Measurements from ENCODE around the gene ERBB4.

Gene ERBB4

GRCh38 chr2:211359347-211359746, 1179.3 kb downstream of the ERBB4 start:
- Histone ChIP-seq H3K27me3 (ENCODE audit: control insufficient read depth, insufficient read depth, low read length) (no peaks in the 10 kb centered on the region), H3K9me3 (ENCODE audit: control insufficient read depth, low read length) (no peaks in the 10 kb centered on the region), H3K9ac (ENCODE audit: low read length) (no peak overlapping the region), H3K4me3 (ENCODE audit: low read length) (no peak overlapping the region), H3K4me1 (ENCODE audit: control insufficient read depth, insufficient read depth, low read length) (no peaks in the 10 kb centered on the region), H3K36me3 (ENCODE audit: control insufficient read depth, insufficient read depth, low read length) (no peaks in the 10 kb centered on the region)

- Histone ChIP-seq H3K36me3 (ENCODE audit: control insufficient read depth, insufficient read depth, low read length) (no peaks in the 10 kb centered on the region), H3K4me1 (ENCODE audit: control insufficient read depth, insufficient read depth, low read length) (no peaks in the 10 kb centered on the region), H3K27me3 (ENCODE audit: control insufficient read depth, insufficient read depth, low read length) (no peaks in the 10 kb centered on the region), H3K4me3 (ENCODE audit: low read length) (no peak overlapping the region), H3K9ac (ENCODE audit: low read length) (no peak overlapping the region), H3K9me3 (ENCODE audit: control insufficient read depth, low read length) (no peaks in the 10 kb centered on the region)
Observed at GRCh38 chr2:211358504-211358903, 1180.1 kb downstream of the ERBB4 start.

GRCh38 chr2:211354481-211354880, 1184.1 kb downstream of the ERBB4 start:
- Histone ChIP-seq H3K27me3 (ENCODE audit: control insufficient read depth, insufficient read depth, low read length) (no peaks in the 10 kb centered on the region), H3K9ac (ENCODE audit: low read length) (no peak overlapping the region), H3K4me1 (ENCODE audit: control insufficient read depth, insufficient read depth, low read length) (no peaks in the 10 kb centered on the region), H3K36me3 (ENCODE audit: control insufficient read depth, insufficient read depth, low read length) (no peaks in the 10 kb centered on the region), H3K4me3 (ENCODE audit: low read length) (no peak overlapping the region), H3K9me3 (ENCODE audit: control insufficient read depth, low read length) (no peaks in the 10 kb centered on the region)

- Histone ChIP-seq H3K4me1 (ENCODE audit: control insufficient read depth, insufficient read depth, low read length) (no peaks in the 10 kb centered on the region), H3K27me3 (ENCODE audit: control insufficient read depth, insufficient read depth, low read length) (no peaks in the 10 kb centered on the region), H3K36me3 (ENCODE audit: control insufficient read depth, insufficient read depth, low read length) (no peaks in the 10 kb centered on the region), H3K4me3 (ENCODE audit: low read length) (no peak overlapping the region), H3K9me3 (ENCODE audit: control insufficient read depth, low read length) (no peaks in the 10 kb centered on the region), H3K9ac (ENCODE audit: low read length) (no peak overlapping the region)
Observed at GRCh38 chr2:211351987-211352386, 1186.6 kb downstream of the ERBB4 start.

GRCh38 chr2:211349031-211349430, 1189.6 kb downstream of the ERBB4 start:
- Histone ChIP-seq H3K9ac (ENCODE audit: low read length) (no peak overlapping the region), H3K4me1 (ENCODE audit: control insufficient read depth, insufficient read depth, low read length) (no peaks in the 10 kb centered on the region), H3K27me3 (ENCODE audit: control insufficient read depth, insufficient read depth, low read length) (no peaks in the 10 kb centered on the region), H3K36me3 (ENCODE audit: control insufficient read depth, insufficient read depth, low read length) (no peaks in the 10 kb centered on the region), H3K9me3 (ENCODE audit: control insufficient read depth, low read length) (no peaks in the 10 kb centered on the region), H3K4me3 (ENCODE audit: low read length) (no peak overlapping the region)

GRCh38 chr2:211347328-211347727, 1191.3 kb downstream of the ERBB4 start:
- H3K9me3 ChIP-seq (ENCODE audit: control insufficient read depth, low read length) = no peaks in the 10 kb centered on the region
- no peak overlapping the region for H3K4me3 ChIP-seq (ENCODE audit: low read length)
- no peaks in the 10 kb centered on the region for H3K4me1 ChIP-seq (ENCODE audit: control insufficient read depth, insufficient read depth, low read length)
- H3K9ac ChIP-seq (ENCODE audit: low read length) = no peak overlapping the region
- H3K36me3 ChIP-seq (ENCODE audit: control insufficient read depth, insufficient read depth, low read length) = no peaks in the 10 kb centered on the region
- no peaks in the 10 kb centered on the region for H3K27me3 ChIP-seq (ENCODE audit: control insufficient read depth, insufficient read depth, low read length)

GRCh38 chr2:211344289-211344688, 1194.3 kb downstream of the ERBB4 start:
- Histone ChIP-seq H3K9me3 (ENCODE audit: control insufficient read depth, low read length) (no peaks in the 10 kb centered on the region), H3K36me3 (ENCODE audit: control insufficient read depth, insufficient read depth, low read length) (no peaks in the 10 kb centered on the region), H3K4me3 (ENCODE audit: low read length) (no peak overlapping the region), H3K27me3 (ENCODE audit: control insufficient read depth, insufficient read depth, low read length) (no peaks in the 10 kb centered on the region), H3K4me1 (ENCODE audit: control insufficient read depth, insufficient read depth, low read length) (no peaks in the 10 kb centered on the region), H3K9ac (ENCODE audit: low read length) (no peak overlapping the region)

- Histone ChIP-seq H3K4me3 (ENCODE audit: low read length) (no peak overlapping the region), H3K9me3 (ENCODE audit: control insufficient read depth, low read length) (no peaks in the 10 kb centered on the region), H3K36me3 (ENCODE audit: control insufficient read depth, insufficient read depth, low read length) (no peaks in the 10 kb centered on the region), H3K27me3 (ENCODE audit: control insufficient read depth, insufficient read depth, low read length) (no peaks in the 10 kb centered on the region), H3K4me1 (ENCODE audit: control insufficient read depth, insufficient read depth, low read length) (no peaks in the 10 kb centered on the region), H3K9ac (ENCODE audit: low read length) (no peak overlapping the region)
Observed at GRCh38 chr2:211333377-211333776, 1205.2 kb downstream of the ERBB4 start.

- Histone ChIP-seq H3K27me3 (ENCODE audit: control insufficient read depth, insufficient read depth, low read length) (no peaks in the 10 kb centered on the region), H3K4me3 (ENCODE audit: low read length) (no peak overlapping the region), H3K9me3 (ENCODE audit: control insufficient read depth, low read length) (no peaks in the 10 kb centered on the region), H3K4me1 (ENCODE audit: control insufficient read depth, insufficient read depth, low read length) (no peaks in the 10 kb centered on the region), H3K36me3 (ENCODE audit: control insufficient read depth, insufficient read depth, low read length) (no peaks in the 10 kb centered on the region), H3K9ac (ENCODE audit: low read length) (no peak overlapping the region)
Observed at GRCh38 chr2:211331736-211332135, 1206.9 kb downstream of the ERBB4 start.

- H3K9me3 ChIP-seq (ENCODE audit: control insufficient read depth, low read length) = no peaks in the 10 kb centered on the region
- no peaks in the 10 kb centered on the region for H3K4me1 ChIP-seq (ENCODE audit: control insufficient read depth, insufficient read depth, low read length)
- no peak overlapping the region for H3K4me3 ChIP-seq (ENCODE audit: low read length)
- no peak overlapping the region for H3K9ac ChIP-seq (ENCODE audit: low read length)
- no peaks in the 10 kb centered on the region for H3K36me3 ChIP-seq (ENCODE audit: control insufficient read depth, insufficient read depth, low read length)
- no peaks in the 10 kb centered on the region for H3K27me3 ChIP-seq (ENCODE audit: control insufficient read depth, insufficient read depth, low read length)
Observed at GRCh38 chr2:211329882-211330281, 1208.7 kb downstream of the ERBB4 start.

GRCh38 chr2:211329421-211329820, 1209.2 kb downstream of the ERBB4 start:
- Histone ChIP-seq H3K27me3 (ENCODE audit: control insufficient read depth, insufficient read depth, low read length) (no peaks in the 10 kb centered on the region), H3K4me3 (ENCODE audit: low read length) (no peak overlapping the region), H3K36me3 (ENCODE audit: control insufficient read depth, insufficient read depth, low read length) (no peaks in the 10 kb centered on the region), H3K4me1 (ENCODE audit: control insufficient read depth, insufficient read depth, low read length) (no peaks in the 10 kb centered on the region), H3K9me3 (ENCODE audit: control insufficient read depth, low read length) (no peaks in the 10 kb centered on the region), H3K9ac (ENCODE audit: low read length) (no peak overlapping the region)

- Histone ChIP-seq H3K4me3 (ENCODE audit: low read length) (no peak overlapping the region), H3K9ac (ENCODE audit: low read length) (no peak overlapping the region), H3K27me3 (ENCODE audit: control insufficient read depth, insufficient read depth, low read length) (no peaks in the 10 kb centered on the region), H3K9me3 (ENCODE audit: control insufficient read depth, low read length) (no peaks in the 10 kb centered on the region), H3K4me1 (ENCODE audit: control insufficient read depth, insufficient read depth, low read length) (no peaks in the 10 kb centered on the region), H3K36me3 (ENCODE audit: control insufficient read depth, insufficient read depth, low read length) (no peaks in the 10 kb centered on the region)
Observed at GRCh38 chr2:211328126-211328525, 1210.5 kb downstream of the ERBB4 start.
